Motor neuron (in vitro differentiated cells): Measurements from ENCODE around the gene SIGMAR1. TPM values are rescaled to one million over a fixed set of nuclear protein-coding genes. Genes with fewer than 3 reads are reported as not detected.

ENCODE experiments used
- ATAC-seq, 8 experiments: fragments of 200-7000 bp; cut with Tn5 transposase; replicated peaks in 6 of 8; 2 replicates each; pipeline ENCODE4 v1.8.0; 2021; ENCODE audit warnings: mild to moderate bottlenecking in 8 of 8, moderate library complexity in 8 of 8
- H3K27ac ChIP-seq, 2 donors: fragments of 250-450 bp; sonication (Bioruptor Pico); 2 replicates each; pipeline ENCODE4 v1.9.0; 2021; ENCODE audit warnings: antibody characterized with exemption in 2 of 2, mild to moderate bottlenecking in 2 of 2, moderate library complexity in 1 of 2
- H3K4me1 ChIP-seq, 2 donors: fragments of 250-450 bp; sonication (Bioruptor Pico); replicated peaks in 1 of 2; 2 replicates each; pipeline ENCODE4 v1.6.1; 2021; ENCODE audit warnings: antibody characterized with exemption in 2 of 2, mild to moderate bottlenecking in 2 of 2, moderate library complexity in 1 of 2
- H3K4me3 ChIP-seq, 5 donors: fragments of 250-450 bp; sonication (Bioruptor Pico); 2 replicates each; pipeline ENCODE4 v1.9.0; 2021; ENCODE audit warnings: antibody characterized with exemption in 5 of 5, mild to moderate bottlenecking in 5 of 5, moderate library complexity in 4 of 5
- WGBS, 10 experiments: fragments of 450-650 bp; shearing (Covaris generic); methylation state at CpG; one replicate each; pipeline ENCODE4 v1.0.0; 2022; 5-methylcytosine and 5-hydroxymethylcytosine counted together
- in situ Hi-C, 9 experiments: fragments of 400-800 bp; cut with MboI; loops; one replicate each; pipeline ENCODE4 v1.15.0; 2021; ENCODE audit warnings: low sequenced_read_pairs in 9 of 9, low pct_unique_long_range_greater_than_20kb in 2 of 9; ENCODE audit not compliant: unreplicated experiment in 9 of 9
- total RNA-seq, 8 experiments: library from RNA; unstranded; fragments of 300-600 nt; gene quantifications; 2 replicates each; pipeline versions ENCODE4 v1.2.3 to v1.2.4, GENCODE V29; 2022

The SIGMAR1 gene
- total RNA-seq, 8 experiments from 2014 or later = 22.7 to 123 (median 41.2) TPM

- in situ Hi-C loops = no loop called here
These were observed 48.6 kb downstream of the SIGMAR1 start for GRCh38 chr9:34588671-34589635.

GRCh38 chr9:34587271-34587670, 50.3 kb downstream of the SIGMAR1 start:
- in situ Hi-C loops = no loop called here
- Histone ChIP-seq H3K4me3 (peak overlapping the region in 3 of 5 donors; percentile 52 to 81 (median 70)), H3K4me1 (peaks cover 64 to 69% of the 10 kb centered on the region in 2 donors), H3K27ac (no peak overlapping the region)
- no peak for ATAC-seq
- 57 to 100% (median 88%) methylated on average over 1 to 2 of the region's 2 CpGs; no CpG with 5 or more reads in 5 of the 10 experiments for WGBS, 10 experiments

More at GRCh38 chr9:34588671-34589635, 48.6 kb downstream of the SIGMAR1 start:
- peak overlapping the region; percentile 52 to 81 (median 71) for H3K4me3 ChIP-seq
- peaks cover 56 to 57% of the 10 kb centered on the region in 2 donors for H3K4me1 ChIP-seq
- WGBS, 10 experiments = 0 to 4% (median 0%) methylated on average over 1 to 23 of the region's 86 CpGs; no CpG with 5 or more reads in 4 of the 10 experiments
- peak overlapping the region; percentile 9 to 88 for H3K27ac ChIP-seq
- peak in 6 of 8 experiments; percentile 5 to 40 (median 34) for ATAC-seq

GRCh38 chr9:34585946-34586669, 51.5 kb downstream of the SIGMAR1 start:
- Histone ChIP-seq H3K4me3 (peak overlapping the region in 1 of 5 donors; percentile 13), H3K27ac (no peak overlapping the region), H3K4me1 (peaks cover 67 to 73% of the 10 kb centered on the region in 2 donors)
- ATAC-seq = no peak
- in situ Hi-C loops = no loop called here
- WGBS, 10 experiments = 40 to 100% (median 61%) methylated on average over 1 to 5 of the region's 11 CpGs; no CpG with 5 or more reads in 3 of the 10 experiments

GRCh38 chr9:34584970-34585369, 52.6 kb downstream of the SIGMAR1 start:
- no peak for ATAC-seq
- WGBS, 10 experiments = 0 to 100% (median 93%) methylated on average over 1 to 5 of the region's 5 CpGs; no CpG with 5 or more reads in 5 of the 10 experiments
- in situ Hi-C loops = no loop called here
- Histone ChIP-seq H3K4me3 (no peak overlapping the region), H3K27ac (no peak overlapping the region), H3K4me1 (peaks cover 68 to 74% of the 10 kb centered on the region in 2 donors)

Other genes starting within 250 kb of the SIGMAR1 start
- gene FAM219A, start 179.2 kb downstream of the SIGMAR1 start, total RNA-seq = 10 to 100 TPM in 6 of 8 experiments, 1 to 10 TPM in 2; 7.5 to 55.6 (median 41.0) TPM
- 10 to 100 TPM in 1 of 8 experiments, 1 to 10 TPM in 6, under 1 TPM in 1; 0.61 to 11.5 (median 2.4) TPM for gene DNAI1, start 179.0 kb downstream of the SIGMAR1 start, total RNA-seq
- gene ENHO, start 114.8 kb downstream of the SIGMAR1 start, total RNA-seq = 10 to 100 TPM in 6 of 8 experiments, 1 to 10 TPM in 2; 3.9 to 25.4 (median 18.8) TPM
- 10 to 100 TPM in 5 of 8 experiments, under 1 TPM in 3; 0.35 to 72.4 (median 25.6) TPM for gene CNTFR, start 48.1 kb downstream of the SIGMAR1 start, total RNA-seq
- 10 to 100 TPM; 17.4 to 64.0 (median 24.0) TPM for gene RPP25L, start 25.7 kb downstream of the SIGMAR1 start, total RNA-seq
- gene DCTN3, start 17.3 kb downstream of the SIGMAR1 start, total RNA-seq = 100 to 1,000 TPM in 5 of 8 experiments, 10 to 100 TPM in 3; 67.7 to 217 (median 176) TPM
- gene ARID3C, start 8.7 kb downstream of the SIGMAR1 start, total RNA-seq = under 1 TPM in 4 of 8 experiments, not detected in 4; 0.05 to 0.71 (median 0.16) TPM
- 10 to 100 TPM; 25.4 to 59.7 (median 34.1) TPM for gene GALT, start 8.9 kb upstream of the SIGMAR1 start, total RNA-seq
- 10 to 100 TPM in 7 of 8 experiments, 1 to 10 TPM in 1; 6.7 to 20.7 (median 12.7) TPM for gene IL11RA, start 14.4 kb upstream of the SIGMAR1 start, total RNA-seq
- 1 to 10 TPM in 3 of 8 experiments, not detected in 5; 1.7 to 2.0 (median 1.8) TPM for gene CCL27, start 24.9 kb upstream of the SIGMAR1 start, total RNA-seq
- gene CCL19, start 53.5 kb upstream of the SIGMAR1 start, total RNA-seq = under 1 TPM in 1 of 8 experiments, not detected in 7; 0.38 TPM
- gene CCL21, start 72.3 kb upstream of the SIGMAR1 start, total RNA-seq = 1 to 10 TPM in 1 of 8 experiments, under 1 TPM in 2, not detected in 5; 0.22 to 1.3 (median 0.76) TPM